ENCODE data around the gene ZMAT3. TPM values are rescaled to one million over a fixed set of nuclear protein-coding genes. Genes with fewer than 3 reads are reported as not detected.

ZMAT3 gene
- total and polyA plus RNA-seq, 2 of the 8 experiments (the other 6 are each of a cell fraction or from before 2014, with no cell fraction given), result 5.0 to 9.2 TPM

GRCh38 chr3:179005213-179005612 lies 66.4 kb downstream of the ZMAT3 start:
- no peaks in the 10 kb centered on the region for H3K79me1 ChIP-seq (ENCODE audit: low read depth, low read length)
- H2BK15ac ChIP-seq (ENCODE audit: low read length), result no peak overlapping the region
- WGBS, 2 experiments (ENCODE audit: extremely low coverage in 1 of 2, insufficient coverage in 1 of 2, insufficient read length in 1 of 2, insufficient replicate concordance in 2 of 2, low coverage in 1 of 2, low lambda C conversion rate in 2 of 2, missing lambda C conversion rate in 1 of 2), result 89% methylated on average over 4 of the region's 4 CpGs; no CpG with 5 or more reads in 1 of the 2 experiments
- no peaks in the 10 kb centered on the region for H3K36me3 ChIP-seq (ENCODE audit: control insufficient read depth in 2 of 4, insufficient read depth in 4 of 4, low read length in 3 of 4)
- no peak overlapping the region for H3K4me2 ChIP-seq (ENCODE audit: insufficient read depth in 1 of 2, low read depth in 2 of 2, low read length in 2 of 2)
- H2BK120ac ChIP-seq (replicated peaks; ENCODE audit: low read depth, low read length), result no peak overlapping the region
- no peaks in the 10 kb centered on the region for H4K20me1 ChIP-seq (replicated peaks in 1 of 2; ENCODE audit: control insufficient read depth in 1 of 2, insufficient read depth in 2 of 2, low read length in 2 of 2)
- FAIRE-seq (no peak), DNase-seq (ENCODE audit: low read depth in 1 of 2, low spot score in 2 of 2) (no peak)
- no peak overlapping the region for H2AFZ ChIP-seq (ENCODE audit: low read length)
- no peak overlapping the region for H3K14ac ChIP-seq (ENCODE audit: insufficient read length)
- H3K27me3 ChIP-seq (replicated peaks in 1 of 4; ENCODE audit: control insufficient read depth in 3 of 4, extremely low read depth in 1 of 4, insufficient read depth in 3 of 4, low read length in 3 of 4), result no peaks in the 10 kb centered on the region
- H3K9ac ChIP-seq (replicated peaks in 1 of 4; ENCODE audit: extremely low read depth in 1 of 4, low read depth in 3 of 4, low read length in 3 of 4), result no peak overlapping the region
- H4K91ac ChIP-seq (replicated peaks; ENCODE audit: insufficient read length, low read length), result no peak overlapping the region
- H3K27ac ChIP-seq (ENCODE audit: low read depth, low read length), result no peak overlapping the region
- H3K4me1 ChIP-seq (replicated peaks in 1 of 4; ENCODE audit: control insufficient read depth in 3 of 4, insufficient read depth in 4 of 4, low read length in 3 of 4), result 0 out of 7 replicates have a peak, but pooled peaks cover 0 to 2% (median 0%) of the 10 kb centered on the region in 4 experiments
- CTCF ChIA-PET (ENCODE audit: partially characterized antibody), result no interaction called here
- no peak overlapping the region for H2BK5ac ChIP-seq (ENCODE audit: low read depth, low read length)
- no peak overlapping the region for H3K4ac ChIP-seq (replicated peaks; ENCODE audit: insufficient read length, low read depth, low read length)
- no peak overlapping the region for H4K8ac ChIP-seq (ENCODE audit: extremely low read depth, insufficient read depth, low read length)
- H2BK20ac ChIP-seq (ENCODE audit: low read length), result no peak overlapping the region
- POLR2A ChIA-PET (ENCODE audit: partially characterized antibody), result no interaction called here
- H3K56ac ChIP-seq (replicated peaks; ENCODE audit: insufficient read length, low read depth, low read length), result no peak overlapping the region
- H3K4me3 ChIP-seq (ENCODE audit: extremely low read depth in 1 of 4, insufficient read depth in 2 of 4, low read depth in 3 of 4, low read length in 4 of 4), result no peak overlapping the region
- H4K5ac ChIP-seq (ENCODE audit: insufficient read length, low read depth, low read length), result no peak overlapping the region
- H2BK12ac ChIP-seq (ENCODE audit: low read depth, low read length), result no peak overlapping the region
- H3K23me2 ChIP-seq (ENCODE audit: low read depth, low read length), result no peaks in the 10 kb centered on the region
- no peak overlapping the region for H3K18ac ChIP-seq (ENCODE audit: extremely low read depth, low read length)
- H3K79me2 ChIP-seq (ENCODE audit: control insufficient read depth in 1 of 2, insufficient read depth in 2 of 2, low read length in 2 of 2), result no peaks in the 10 kb centered on the region
- TF ChIP-seq RAD21 (IDR thresholded peaks at IDR 0.05 in 1 of 2, conservative IDR thresholded peaks at IDR 0.05 in 1 of 2; ENCODE audit: low read depth in 2 of 2, low read length in 2 of 2), result no peak
- no peak for TF ChIP-seq BRCA1 (IDR thresholded peaks at IDR 0.05; ENCODE audit: low read depth, low read length)
- TF ChIP-seq KDM5A (IDR thresholded peaks at IDR 0.05; ENCODE audit: low read length), result no peak
- no peak for TF ChIP-seq SUZ12 (IDR thresholded peaks at IDR 0.05; ENCODE audit: low read length)
- TF ChIP-seq YY1 (IDR thresholded peaks at IDR 0.05; ENCODE audit: low read depth, low read length), result no peak
- no peak for TF ChIP-seq CBX8 (IDR thresholded peaks at IDR 0.05; ENCODE audit: borderline replicate concordance, low read depth, low read length)
- no peak for TF ChIP-seq SAP30 (IDR thresholded peaks at IDR 0.05; ENCODE audit: insufficient read depth, insufficient replicate concordance, low read length)
- TF ChIP-seq EGR1 (IDR thresholded peaks at IDR 0.05; ENCODE audit: borderline replicate concordance, low read depth, low read length), result no peak
- TF ChIP-seq SRF (IDR thresholded peaks at IDR 0.05; ENCODE audit: low read depth, low read length), result no peak
- no peak for TF ChIP-seq POLR2A (IDR thresholded peaks at IDR 0.05; ENCODE audit: control extremely low read depth in 1 of 2, low read depth in 2 of 2, low read length in 2 of 2)
- no peaks in the 10 kb centered on the region for H3K9me3 ChIP-seq (ENCODE audit: insufficient read depth in 2 of 2, low read depth in 1 of 2, low read length in 1 of 2)
- no peak overlapping the region for H2AK5ac ChIP-seq (ENCODE audit: low read depth, low read length)
- no peak overlapping the region for H3K23ac ChIP-seq (ENCODE audit: insufficient read length)
